C4-2B (cell line): ENCODE results near the gene ZSWIM1.

Experiments used
- H3K27ac ChIP-seq: fragments of 450-650 bp; 2 replicates; pipeline ENCODE4 v1.5.1; 2017
- ZFX ChIP-seq: fragments of 450-650 bp; IDR thresholded peaks from 2 replicates; pipeline ENCODE4 v1.6.1; 2017
- TF ChIP-seq, protein P1 (sequence below): fragments of 450-650 bp; conservative IDR thresholded peaks from 2 replicates; pipeline ENCODE4 v1.5.1; 2017; ENCODE audit warnings: mild to moderate bottlenecking

ZSWIM1 gene

DNA sequence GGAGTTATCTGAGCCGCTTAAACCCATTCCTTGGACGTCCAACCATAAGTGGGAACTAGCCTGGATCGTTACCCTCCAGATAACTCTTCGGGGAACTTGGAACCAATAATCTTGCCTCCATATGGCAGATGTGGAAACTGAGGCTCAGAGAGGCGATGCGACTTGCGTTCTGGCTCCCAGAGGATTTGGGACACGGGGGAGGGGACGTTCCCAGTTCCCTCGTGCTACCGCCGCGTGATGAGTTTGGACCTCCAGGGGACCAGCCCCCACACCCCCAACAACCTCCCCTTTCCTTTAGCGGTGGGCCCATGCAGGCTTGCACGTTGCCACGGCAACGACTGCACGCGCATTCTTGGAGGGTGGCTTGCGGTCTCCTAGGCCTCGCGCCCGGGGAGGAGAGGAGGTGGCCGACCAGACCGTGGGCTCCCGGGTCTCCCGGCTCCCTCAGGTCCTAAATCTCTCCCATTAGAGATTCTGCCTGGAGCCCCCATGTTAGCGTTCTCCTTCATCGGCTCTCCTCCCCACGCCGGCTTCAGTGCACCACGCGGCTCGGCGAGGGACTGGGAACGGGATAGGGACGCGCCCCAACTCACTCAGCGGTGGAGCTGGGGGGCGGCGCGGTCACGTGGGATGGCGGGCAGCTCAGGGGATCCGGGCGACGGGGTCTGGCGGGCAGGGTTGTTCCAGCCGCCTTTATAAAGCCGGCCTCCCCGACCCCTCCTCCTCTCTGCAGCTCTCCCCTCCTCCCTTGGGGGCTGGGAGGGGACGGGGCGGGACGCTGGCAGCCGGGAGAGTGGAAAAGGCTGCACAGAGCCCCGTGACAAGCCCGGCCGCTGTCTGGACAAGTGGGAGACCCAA, 30.7 kb downstream of the ZSWIM1 start, which contains the start of gene PLTP:
Gene PLTP (minus strand): TSS at position 670 of the 858 bp plus-strand sequence. CDS start 703 bp downstream, outside the sequence.
- TF ChIP-seq, protein P1, sequence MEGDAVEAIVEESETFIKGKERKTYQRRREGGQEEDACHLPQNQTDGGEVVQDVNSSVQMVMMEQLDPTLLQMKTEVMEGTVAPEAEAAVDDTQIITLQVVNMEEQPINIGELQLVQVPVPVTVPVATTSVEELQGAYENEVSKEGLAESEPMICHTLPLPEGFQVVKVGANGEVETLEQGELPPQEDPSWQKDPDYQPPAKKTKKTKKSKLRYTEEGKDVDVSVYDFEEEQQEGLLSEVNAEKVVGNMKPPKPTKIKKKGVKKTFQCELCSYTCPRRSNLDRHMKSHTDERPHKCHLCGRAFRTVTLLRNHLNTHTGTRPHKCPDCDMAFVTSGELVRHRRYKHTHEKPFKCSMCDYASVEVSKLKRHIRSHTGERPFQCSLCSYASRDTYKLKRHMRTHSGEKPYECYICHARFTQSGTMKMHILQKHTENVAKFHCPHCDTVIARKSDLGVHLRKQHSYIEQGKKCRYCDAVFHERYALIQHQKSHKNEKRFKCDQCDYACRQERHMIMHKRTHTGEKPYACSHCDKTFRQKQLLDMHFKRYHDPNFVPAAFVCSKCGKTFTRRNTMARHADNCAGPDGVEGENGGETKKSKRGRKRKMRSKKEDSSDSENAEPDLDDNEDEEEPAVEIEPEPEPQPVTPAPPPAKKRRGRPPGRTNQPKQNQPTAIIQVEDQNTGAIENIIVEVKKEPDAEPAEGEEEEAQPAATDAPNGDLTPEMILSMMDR: no peak
- no peak for TF ChIP-seq ZFX
- no peak within 1 kb of the TSS for H3K27ac ChIP-seq

DNA sequence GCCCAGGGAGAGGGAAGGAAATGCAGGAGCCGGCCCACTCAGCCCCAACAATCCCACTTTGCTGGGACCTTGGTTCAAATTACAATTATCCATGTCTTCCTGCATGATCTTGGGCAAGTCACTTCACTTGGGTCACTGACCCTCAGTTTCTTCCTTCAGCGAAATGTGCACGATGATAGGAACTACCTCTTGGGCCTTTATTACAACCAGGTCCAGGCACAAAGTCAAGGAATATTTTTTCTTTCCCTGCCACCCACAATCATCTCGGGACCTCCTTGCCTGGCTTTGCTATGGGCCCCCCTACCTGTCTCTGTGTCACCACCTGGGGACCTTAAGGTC, 31.3 kb downstream of the ZSWIM1 start:
- no peak for TF ChIP-seq ZFX
- TF ChIP-seq, protein P1: no peak
- H3K27ac ChIP-seq: no peak overlapping the region

DNA sequence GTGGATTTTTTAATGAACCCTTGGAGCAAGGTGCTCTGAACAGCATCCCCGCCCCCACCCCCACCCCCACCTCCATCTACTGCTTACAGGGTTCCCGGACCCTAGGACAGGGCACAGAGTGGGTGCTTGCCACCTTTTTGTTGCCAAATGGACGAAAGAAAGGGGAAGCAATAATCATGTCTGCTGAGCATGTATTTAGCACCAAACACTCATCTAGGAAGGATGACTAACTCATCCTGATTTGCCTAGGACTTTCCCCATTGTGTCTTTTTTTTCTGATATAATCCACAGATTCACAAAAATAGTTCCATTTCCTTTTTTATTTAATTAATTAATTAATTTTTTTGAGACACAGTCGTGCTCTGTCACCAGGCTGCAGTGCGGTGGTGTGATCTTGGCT, 32.1 kb downstream of the ZSWIM1 start:
- H3K27ac ChIP-seq: no peak overlapping the region
- no peak for TF ChIP-seq ZFX
- TF ChIP-seq, protein P1: no peak

DNA sequence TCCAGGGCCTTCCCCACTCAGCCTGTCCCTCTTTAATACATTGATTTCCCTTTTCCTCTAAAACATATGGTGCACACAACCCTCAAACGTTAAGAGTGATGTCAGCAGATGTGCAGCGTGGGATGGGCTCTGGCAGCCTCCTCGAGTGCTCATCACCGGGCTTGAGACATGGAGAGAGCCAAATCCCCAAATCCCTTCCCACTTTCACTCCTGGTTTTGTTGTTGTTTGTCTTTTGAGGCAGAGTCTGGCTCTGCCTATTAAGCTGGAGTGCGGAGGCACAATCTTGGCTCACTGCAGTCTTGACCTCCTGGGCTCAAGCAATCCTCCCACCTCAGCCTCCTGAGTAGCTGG, 36.7 kb downstream of the ZSWIM1 start:
- no peak for TF ChIP-seq ZFX
- TF ChIP-seq, protein P1: no peak
- H3K27ac ChIP-seq: no peak overlapping the region

DNA sequence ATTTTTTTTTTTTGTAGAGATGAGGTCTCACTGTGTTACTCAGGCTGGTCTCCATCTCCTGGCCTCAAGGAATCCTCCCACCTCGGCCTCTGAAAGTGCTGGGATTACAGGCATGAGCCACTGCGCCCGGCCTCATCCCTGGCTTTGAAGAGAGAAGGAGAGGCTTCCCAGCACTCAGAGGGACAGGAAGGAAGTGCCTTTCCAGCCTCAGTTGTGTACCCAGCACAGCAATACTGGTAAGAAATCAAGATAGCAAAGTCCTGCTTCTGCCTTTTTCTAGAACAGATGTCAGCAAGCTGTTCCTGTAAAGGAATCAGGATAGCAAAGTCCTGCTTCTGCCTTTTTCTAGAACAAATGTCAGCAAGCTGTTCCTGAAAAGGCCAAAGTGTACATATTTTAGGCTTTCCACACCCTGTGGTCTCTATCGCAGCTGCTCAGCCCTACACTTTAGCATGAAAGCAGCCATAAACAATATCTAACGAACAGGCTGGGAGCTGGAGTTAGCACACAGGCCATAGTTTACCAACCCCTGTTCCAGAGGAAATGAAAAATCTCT, 37.2 kb downstream of the ZSWIM1 start:
- H3K27ac ChIP-seq: no peak overlapping the region
- TF ChIP-seq, protein P1: no peak
- no peak for TF ChIP-seq ZFX

DNA sequence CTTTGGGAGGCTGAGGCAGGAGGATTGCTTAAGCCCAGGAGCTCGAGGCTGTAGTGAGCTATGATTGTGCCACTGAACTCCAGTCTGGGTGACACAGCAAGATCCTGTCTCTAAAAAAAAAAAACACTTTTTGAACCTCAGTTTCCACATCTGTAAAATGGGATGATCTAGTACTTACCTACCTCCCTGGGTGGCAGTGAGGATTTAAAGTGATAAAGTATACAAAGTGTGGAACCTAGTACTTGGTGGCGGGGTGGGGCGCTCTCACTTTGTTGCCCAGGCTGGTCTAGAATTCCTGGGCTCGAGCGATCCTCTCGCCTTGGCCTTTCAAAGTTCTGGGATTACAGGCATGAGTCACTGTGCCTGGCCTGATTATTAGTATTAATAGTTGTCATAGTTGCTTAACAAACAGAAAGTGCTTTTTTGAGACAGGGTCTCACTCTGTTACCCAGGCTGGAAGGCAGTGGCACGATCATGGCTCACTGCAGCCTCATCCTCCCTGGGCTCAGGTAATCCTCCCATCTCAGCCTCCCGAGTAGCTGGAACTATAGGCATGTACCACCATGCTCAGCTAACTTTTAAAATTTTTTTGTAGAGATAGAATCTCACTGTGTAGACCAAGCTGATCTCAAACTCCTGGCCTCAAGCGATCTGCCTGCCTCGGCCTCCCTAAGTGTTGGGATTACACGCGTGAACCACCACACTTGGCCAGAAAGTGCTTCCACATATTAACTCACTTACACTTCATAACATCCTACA, 37.9 kb downstream of the ZSWIM1 start:
- no peak overlapping the region for H3K27ac ChIP-seq
- TF ChIP-seq, protein P1: no peak
- no peak for TF ChIP-seq ZFX
